ENCODE data around the gene IL1RAP. TPM values are rescaled to one million over a fixed set of nuclear protein-coding genes. Genes with fewer than 3 reads are reported as not detected.

IL1RAP gene
- total RNA-seq, 1 experiment from 2014 or later: 186 TPM

DNA sequence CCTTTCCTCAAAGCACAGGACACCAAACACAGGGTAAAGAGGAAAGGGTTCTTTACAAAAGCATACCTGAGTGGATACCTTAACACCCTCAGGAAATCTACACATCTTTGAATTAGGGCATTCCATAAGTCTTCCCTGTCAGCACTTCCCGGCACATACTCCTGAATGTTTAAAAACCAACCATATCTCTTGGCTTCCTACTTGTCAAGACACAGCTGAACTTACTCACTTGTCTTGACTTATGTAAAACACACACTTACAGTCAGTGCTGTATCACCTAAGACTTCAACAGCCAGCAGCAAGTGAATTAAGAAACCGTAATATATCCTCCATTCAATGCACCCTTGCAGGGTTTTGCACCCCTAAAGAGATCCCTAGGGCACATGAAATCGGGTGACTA is 17.5 kb downstream of the IL1RAP start:
- H3K27me3 Mint-ChIP-seq (ENCODE audit: unreplicated experiment): no peaks in the 10 kb centered on the region
- H3K4me1 Mint-ChIP-seq (ENCODE audit: low read depth, unreplicated experiment): peaks cover 82% of the 10 kb centered on the region
- TF ChIP-seq, protein P1, sequence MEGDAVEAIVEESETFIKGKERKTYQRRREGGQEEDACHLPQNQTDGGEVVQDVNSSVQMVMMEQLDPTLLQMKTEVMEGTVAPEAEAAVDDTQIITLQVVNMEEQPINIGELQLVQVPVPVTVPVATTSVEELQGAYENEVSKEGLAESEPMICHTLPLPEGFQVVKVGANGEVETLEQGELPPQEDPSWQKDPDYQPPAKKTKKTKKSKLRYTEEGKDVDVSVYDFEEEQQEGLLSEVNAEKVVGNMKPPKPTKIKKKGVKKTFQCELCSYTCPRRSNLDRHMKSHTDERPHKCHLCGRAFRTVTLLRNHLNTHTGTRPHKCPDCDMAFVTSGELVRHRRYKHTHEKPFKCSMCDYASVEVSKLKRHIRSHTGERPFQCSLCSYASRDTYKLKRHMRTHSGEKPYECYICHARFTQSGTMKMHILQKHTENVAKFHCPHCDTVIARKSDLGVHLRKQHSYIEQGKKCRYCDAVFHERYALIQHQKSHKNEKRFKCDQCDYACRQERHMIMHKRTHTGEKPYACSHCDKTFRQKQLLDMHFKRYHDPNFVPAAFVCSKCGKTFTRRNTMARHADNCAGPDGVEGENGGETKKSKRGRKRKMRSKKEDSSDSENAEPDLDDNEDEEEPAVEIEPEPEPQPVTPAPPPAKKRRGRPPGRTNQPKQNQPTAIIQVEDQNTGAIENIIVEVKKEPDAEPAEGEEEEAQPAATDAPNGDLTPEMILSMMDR (IDR thresholded peaks at IDR 0.05; ENCODE audit: unreplicated experiment): no peak
- H3K9me3 Mint-ChIP-seq (ENCODE audit: low read depth, unreplicated experiment): no peaks in the 10 kb centered on the region
- peak overlapping the region; percentile 32 for H3K27ac Mint-ChIP-seq (ENCODE audit: unreplicated experiment)
- H3K4me3 Mint-ChIP-seq (ENCODE audit: low read depth, unreplicated experiment): no peak overlapping the region
- CTCF ChIA-PET: interaction anchor here (0.6 kb wide), 1 partner anchor 1122 kb away, joined by 3 read pairs; no protein-coding TSS in a partner anchor
- intact Hi-C loops (cut with micrococcal nuclease; ENCODE audit: unreplicated experiment): no loop called here
- H3K36me3 Mint-ChIP-seq (ENCODE audit: insufficient read depth, unreplicated experiment): peaks cover 65% of the 10 kb centered on the region
- no peak for DNase-seq
- no TSS peak for BruUV-seq (replicated peaks)

GRCh38 chr3:190532731-190533203 is 18.9 kb downstream of the IL1RAP start:
- H3K36me3 Mint-ChIP-seq (ENCODE audit: insufficient read depth, unreplicated experiment): peaks cover 62% of the 10 kb centered on the region
- intact Hi-C loops (cut with micrococcal nuclease; ENCODE audit: unreplicated experiment): no loop called here
- H3K9me3 Mint-ChIP-seq (ENCODE audit: low read depth, unreplicated experiment): no peaks in the 10 kb centered on the region
- TF ChIP-seq, protein P1 (IDR thresholded peaks at IDR 0.05; ENCODE audit: unreplicated experiment): no peak
- H3K4me1 Mint-ChIP-seq (ENCODE audit: low read depth, unreplicated experiment): peaks cover 87% of the 10 kb centered on the region
- H3K4me3 Mint-ChIP-seq (ENCODE audit: low read depth, unreplicated experiment): no peak overlapping the region
- CTCF ChIA-PET: interaction anchor here (0.6 to 1.7 kb wide), 2 partner anchors 25 to 57 kb away, joined by 3 to 4 read pairs; no protein-coding TSS in a partner anchor
- no peaks in the 10 kb centered on the region for H3K27me3 Mint-ChIP-seq (ENCODE audit: unreplicated experiment)
- no peak for DNase-seq
- BruUV-seq (replicated peaks): no TSS peak
- peak overlapping the region; percentile 95 for H3K27ac Mint-ChIP-seq (ENCODE audit: unreplicated experiment)

- CTCF ChIA-PET: interaction anchor here (0.6 to 1.7 kb wide), 9 partner anchors 8 to 163 kb away, joined by 3 to 8 read pairs (median 4); no protein-coding TSS in a partner anchor
- H3K9me3 Mint-ChIP-seq (ENCODE audit: low read depth, unreplicated experiment): no peaks in the 10 kb centered on the region
- H3K4me1 Mint-ChIP-seq (ENCODE audit: low read depth, unreplicated experiment): peaks cover 87% of the 10 kb centered on the region
- TSS peak; percentile 82 for BruUV-seq (replicated peaks)
- peak overlapping the region; percentile 37 for H3K4me3 Mint-ChIP-seq (ENCODE audit: low read depth, unreplicated experiment)
- DNase-seq: peak; percentile 75
- intact Hi-C loops (cut with micrococcal nuclease; ENCODE audit: unreplicated experiment): loop anchor here (2.0 kb wide), 1 partner anchor 29 kb away; no protein-coding TSS in a partner anchor
- TF ChIP-seq, protein P1 (IDR thresholded peaks at IDR 0.05; ENCODE audit: unreplicated experiment): no peak
- no peaks in the 10 kb centered on the region for H3K27me3 Mint-ChIP-seq (ENCODE audit: unreplicated experiment)
- peak overlapping the region; percentile 95 for H3K27ac Mint-ChIP-seq (ENCODE audit: unreplicated experiment)
- peaks cover 53% of the 10 kb centered on the region for H3K36me3 Mint-ChIP-seq (ENCODE audit: insufficient read depth, unreplicated experiment)
These were observed 19.8 kb downstream of the IL1RAP start for GRCh38 chr3:190533511-190534281.

DNA sequence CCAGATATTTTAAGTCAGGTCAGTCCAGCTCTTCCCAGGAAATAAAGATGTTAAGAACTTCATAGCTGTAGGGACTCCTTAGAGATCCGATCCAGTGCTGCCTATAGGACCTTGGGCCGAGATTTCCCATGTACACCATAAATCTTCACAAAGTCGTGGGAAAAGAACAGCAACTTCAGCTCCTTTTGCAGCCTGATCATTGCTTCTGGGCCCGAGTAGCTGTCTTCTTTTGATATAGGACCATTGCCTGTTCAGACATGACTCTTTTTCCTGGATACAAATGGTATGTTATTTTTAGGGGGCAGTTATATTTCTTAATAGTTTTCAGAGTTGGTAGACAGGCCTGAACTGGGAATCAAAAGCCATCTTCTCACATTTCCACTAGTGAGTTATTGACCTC is 20.5 kb downstream of the IL1RAP start:
- Mint-ChIP-seq H3K27ac (ENCODE audit: unreplicated experiment) (peak overlapping the region; percentile 95), H3K4me3 (ENCODE audit: low read depth, unreplicated experiment) (peak overlapping the region; percentile 37), H3K27me3 (ENCODE audit: unreplicated experiment) (no peaks in the 10 kb centered on the region), H3K4me1 (ENCODE audit: low read depth, unreplicated experiment) (peaks cover 88% of the 10 kb centered on the region), H3K36me3 (ENCODE audit: insufficient read depth, unreplicated experiment) (peaks cover 46% of the 10 kb centered on the region), H3K9me3 (ENCODE audit: low read depth, unreplicated experiment) (no peaks in the 10 kb centered on the region)
- CTCF ChIA-PET: interaction anchor here (0.7 to 2.0 kb wide), 11 partner anchors 9 to 163 kb away, joined by 3 to 8 read pairs (median 4); no protein-coding TSS in a partner anchor
- DNase-seq: no peak
- TF ChIP-seq, protein P1 (IDR thresholded peaks at IDR 0.05; ENCODE audit: unreplicated experiment): no peak
- no TSS peak for BruUV-seq (replicated peaks)
- intact Hi-C loops (cut with micrococcal nuclease; ENCODE audit: unreplicated experiment): loop anchor here (2.0 kb wide), 1 partner anchor 28 kb away; no protein-coding TSS in a partner anchor
